Stimulated activated CD4-positive, alpha-beta T cell treated with anti-CD3 and anti-CD28 coated beads, Interleukin-12 subunit alpha, Interleukin-12 subunit beta, amount 100 ng/mL, for 4 hours (primary cell): Measurements from ENCODE around the gene DHRS3.
A peak's percentile ranks its signal among the peaks of the same experiment; 100 is the strongest.

Experiments
- DNase-seq: peaks from one replicate; pipeline ENCODE4 v3.0.0-alpha.2; 2020

The DHRS3 gene

DNA sequence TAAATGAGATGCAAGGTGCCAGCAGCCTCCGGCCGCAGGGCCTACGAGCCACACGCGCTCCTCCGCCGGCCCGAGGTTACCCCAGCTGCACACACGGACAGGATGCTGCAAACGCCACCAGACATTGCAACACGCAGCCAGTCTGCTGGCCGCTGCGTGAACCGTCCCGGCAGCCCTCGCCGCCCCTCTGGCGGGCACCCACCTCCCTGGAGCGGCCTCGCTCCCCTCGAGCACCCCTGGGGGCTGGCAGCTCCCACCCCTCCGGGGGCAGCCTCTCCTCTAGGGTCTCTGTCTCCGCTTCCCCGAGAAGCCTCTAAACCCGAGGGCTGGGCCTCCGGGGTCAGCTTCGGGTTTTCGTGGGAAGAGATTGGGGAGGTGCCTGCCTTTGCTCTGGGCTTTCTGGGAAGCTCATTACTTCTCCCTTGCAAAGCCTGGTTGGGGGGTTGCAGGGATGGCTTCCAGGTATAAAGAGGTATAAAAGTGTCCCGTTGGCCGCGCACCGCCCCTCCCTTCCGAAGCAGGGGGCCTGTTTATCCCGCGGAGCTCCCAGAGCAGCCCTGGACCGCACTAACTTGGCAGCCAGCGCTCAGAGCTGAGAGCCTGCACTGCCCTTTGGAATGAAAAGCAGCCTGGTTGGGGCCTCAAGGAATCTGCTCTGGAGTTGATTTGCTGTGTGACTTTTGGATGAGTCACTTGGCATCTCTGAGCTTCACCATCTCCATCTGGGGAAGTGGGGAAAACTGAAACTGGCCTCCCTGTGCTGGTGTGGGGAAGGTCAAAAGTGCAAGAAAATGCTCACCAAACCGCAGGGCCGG lies 21.8 kb downstream of the DHRS3 start:
- no peak for DNase-seq

DNA sequence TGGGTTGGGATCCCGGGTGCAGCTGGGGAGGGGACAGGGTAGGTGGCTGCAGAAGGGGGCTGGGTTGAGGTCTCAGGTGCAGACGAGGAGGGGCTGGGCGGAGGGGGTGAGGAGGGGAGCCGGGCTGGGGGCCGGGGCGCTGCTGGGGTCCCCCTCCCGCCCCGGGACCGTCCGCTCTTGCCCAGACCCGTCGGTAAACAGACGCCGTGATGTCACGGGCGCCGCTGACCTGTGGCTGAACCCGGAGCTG lies 22.3 kb downstream of the DHRS3 start:
- DNase-seq = no peak

DNA sequence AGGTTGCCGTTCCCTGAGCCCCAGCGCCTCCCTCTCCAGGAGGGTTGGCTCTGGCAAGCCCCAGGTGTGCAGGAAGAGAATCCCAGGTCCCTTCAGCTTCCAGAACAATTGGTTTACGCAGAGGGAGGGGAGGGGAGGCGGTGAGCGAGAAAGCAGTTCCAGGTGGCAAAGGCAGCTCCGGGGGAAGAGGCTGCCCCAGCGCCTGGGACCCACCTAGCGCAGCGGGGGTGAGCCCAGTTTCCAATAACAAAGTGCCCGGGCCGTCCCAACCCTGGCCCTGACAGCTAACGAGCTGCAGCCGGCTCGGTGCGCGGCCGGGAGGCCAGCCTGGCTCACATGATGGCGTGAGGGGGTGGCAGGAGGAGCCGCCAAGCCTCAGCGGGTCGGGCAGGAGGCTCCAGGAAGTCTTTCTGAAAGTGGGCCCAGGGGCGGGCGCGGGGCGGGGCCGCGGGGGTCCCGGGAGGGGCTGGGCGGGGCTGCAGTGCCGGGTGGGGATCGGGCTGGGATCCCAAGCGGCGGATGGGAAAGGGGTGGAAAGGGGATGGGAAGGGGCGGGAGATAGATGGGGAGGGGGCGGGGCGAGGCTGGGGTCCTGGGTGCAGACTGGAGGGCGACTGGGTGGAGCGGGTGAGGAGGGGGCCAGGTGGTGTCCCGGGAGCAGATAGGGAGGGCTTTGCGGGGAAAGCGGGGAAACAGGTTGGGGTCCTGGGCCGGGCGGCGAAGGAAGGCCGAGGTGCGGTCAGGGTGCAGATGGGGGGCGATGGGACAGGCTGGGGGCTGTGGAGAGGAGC lies 22.8 kb downstream of the DHRS3 start:
- peak; percentile 35 for DNase-seq

DNA sequence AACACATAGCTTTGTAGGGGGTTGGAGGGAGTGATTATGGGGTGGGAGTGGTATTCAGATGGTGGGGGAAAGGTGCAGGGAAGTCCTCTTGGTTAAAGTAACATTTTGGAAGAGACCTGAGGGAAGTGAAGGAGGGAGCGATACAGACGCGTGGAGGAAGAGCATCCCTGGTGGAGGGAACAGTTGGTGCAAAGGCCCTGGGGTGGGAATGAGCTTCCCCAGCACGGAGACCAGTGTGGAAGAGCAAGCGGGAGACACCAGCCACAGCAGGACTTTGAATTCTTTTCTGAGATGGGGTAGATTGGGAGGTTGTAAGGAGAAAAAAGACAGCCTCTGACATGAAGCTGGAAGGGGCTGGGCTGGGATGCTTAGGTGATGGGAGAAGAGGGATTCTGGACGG lies 23.5 kb downstream of the DHRS3 start:
- no peak for DNase-seq

DNA sequence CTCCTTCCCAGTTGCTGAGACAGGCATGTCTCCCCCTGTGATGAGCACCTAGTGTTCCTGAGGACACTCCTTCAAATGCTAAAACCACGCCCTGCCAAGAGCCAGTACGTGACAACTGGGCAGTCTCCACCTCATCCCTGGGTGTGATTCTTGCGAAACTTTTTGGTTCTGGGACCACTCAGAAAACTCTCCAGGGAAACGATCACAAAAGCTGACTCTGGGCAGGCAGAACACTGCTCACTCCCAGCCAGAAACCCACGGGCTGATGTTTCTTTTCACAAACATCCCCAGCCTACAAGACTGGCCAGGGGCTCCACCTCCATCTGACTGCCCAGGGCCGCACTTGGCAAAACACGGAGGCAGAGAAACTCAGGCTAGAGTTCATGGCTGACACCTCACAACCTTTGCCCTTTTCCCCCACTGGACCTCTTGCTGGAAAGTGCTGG lies 24.4 kb downstream of the DHRS3 start:
- DNase-seq = no peak

DNA sequence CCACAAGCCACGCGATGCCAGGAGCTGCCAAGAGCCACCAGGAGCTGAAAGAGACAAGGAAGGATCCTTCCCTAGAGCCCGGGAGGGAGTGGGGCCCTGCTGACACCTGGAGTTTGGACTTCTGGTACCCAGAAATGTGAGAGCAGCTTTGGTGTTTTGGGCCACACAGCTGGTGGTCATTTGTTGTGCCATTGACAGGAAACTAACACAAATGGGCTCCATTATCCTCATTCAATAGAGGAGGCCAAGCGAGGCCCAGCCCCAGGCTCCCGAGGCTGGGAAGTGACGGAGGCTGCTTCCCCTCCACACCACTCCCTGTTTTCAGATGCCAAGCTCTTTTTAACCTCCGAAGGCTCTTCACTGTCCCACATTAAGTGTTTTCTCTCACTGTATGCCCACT lies 25.5 kb downstream of the DHRS3 start:
- DNase-seq = no peak

DNA sequence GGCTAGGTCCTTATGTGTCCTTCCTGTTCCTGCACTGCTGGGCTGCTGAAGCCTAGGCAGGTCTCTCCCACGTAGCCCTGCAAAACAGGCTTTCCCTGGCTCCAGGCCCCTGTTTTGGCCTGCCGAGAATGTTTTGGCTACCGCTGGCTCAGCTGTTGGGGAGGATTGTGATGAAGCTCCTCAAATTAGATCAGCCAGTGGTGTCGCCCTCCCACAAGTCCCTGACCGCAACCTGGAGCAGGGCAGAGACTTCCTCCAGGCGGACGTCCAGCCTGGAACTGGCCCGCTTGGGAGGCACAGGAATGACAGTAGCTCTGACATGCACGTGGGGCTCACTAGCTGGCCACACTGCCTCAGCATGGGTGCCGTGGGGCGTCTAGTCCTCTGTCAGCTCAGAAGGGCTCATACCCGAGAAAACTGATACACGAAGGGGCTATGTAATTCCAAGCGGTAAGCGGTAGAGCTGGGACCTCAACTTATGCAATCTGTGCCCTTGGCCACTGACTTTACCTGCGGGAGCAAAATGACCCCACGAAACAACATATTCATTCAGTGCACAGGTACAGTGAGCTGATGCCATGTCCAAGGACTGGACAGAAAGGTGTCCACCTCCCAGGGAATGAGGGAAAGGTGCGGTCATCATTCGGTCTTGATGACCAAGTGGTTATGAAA lies 26.6 kb downstream of the DHRS3 start:
- no peak for DNase-seq

DNA sequence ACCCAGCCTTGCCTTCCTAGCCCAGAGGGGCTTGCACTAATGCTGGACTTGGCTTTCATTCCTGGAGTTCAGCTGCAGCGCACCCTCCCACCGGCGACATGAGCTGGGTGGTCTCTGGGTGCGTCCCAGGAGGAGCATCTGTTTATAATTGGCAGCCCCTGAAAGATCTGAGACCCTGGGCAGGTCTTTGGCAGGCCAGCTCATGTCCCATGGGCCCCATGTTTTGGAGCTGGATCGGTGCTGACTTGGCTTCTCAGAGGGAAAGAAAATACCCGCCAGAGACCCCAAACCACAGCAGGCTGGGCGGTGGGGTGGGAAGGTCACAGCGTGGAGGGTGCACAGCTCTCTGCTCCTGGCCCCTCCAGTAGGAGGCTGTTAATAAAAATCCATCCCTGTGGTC lies 29.3 kb downstream of the DHRS3 start:
- DNase-seq = no peak

DNA sequence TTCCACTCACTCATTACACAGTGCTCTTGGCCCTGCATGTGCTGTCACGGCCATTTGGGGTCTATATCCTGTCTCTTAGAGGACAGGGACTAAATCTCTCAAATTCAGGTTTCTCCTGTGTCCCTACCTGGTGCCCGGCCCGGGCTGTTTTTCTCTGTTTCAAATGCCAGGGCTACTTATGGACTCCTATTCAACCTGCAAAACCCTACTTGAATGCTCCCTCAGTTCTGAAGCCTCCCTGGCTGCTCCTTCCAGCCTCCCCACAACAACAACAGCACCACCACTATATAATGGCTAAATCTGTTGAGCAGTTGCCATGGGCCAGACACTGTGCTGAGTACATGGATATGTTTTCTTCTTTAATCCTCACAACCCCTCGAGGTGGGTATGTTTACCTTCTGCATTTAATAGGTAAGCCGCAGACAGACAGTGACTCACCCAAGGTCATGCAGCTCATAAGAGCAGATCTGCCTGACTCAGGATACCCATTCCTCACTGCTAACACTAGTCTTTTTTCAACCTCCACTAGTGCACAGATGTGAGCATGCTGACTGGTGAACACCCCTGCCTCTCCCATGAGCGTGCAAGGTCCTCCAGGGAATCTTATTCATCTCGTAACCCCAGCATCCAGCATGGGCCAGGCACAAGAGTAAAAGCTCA lies 29.9 kb downstream of the DHRS3 start:
- DNase-seq = no peak

DNA sequence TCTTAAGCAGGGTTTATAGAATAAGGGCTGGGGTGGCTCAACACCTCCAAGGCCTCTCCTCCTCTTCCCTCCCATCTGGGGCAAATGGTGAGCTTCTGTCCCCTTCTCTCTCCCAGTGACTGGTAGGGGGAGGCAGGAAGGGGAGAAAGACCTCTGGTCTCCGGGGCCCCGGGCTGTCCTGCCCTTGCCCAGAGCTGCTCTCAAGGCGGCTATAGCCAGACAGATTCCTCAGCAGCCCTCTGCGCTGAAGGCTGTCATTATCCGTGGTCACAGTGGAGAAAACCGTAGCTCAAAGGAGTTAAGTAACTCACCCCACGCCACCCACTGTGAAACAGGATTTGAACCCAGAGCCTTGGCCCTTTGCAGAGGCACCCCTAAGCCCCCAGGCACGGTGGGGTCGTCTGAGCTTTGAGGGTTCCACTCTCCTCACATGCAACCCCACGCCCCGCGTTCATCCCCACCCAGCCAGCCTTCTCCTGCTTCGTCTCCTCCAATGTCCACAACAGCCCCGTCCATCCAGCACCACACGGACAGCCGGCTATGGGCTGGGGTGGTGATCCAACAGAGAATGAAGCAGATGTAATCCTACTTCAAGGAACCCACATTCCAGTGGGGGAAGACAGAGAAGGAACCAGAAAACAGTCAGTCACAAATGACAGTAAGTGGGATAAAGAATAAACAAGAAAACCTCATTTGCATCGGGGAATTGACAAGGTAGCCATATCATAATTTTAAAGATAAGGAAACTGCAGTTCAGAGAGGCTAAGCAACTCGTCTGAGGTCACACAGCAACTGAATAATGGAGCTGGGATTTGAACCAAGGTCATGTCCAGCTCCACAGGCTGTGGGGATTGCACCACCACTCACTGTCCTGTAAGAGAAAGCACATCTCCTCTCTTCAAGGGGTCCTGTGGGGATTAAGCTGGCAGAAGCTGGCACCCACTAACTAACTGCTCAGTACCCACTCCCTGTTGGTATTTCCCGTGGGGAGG lies 31.8 kb downstream of the DHRS3 start:
- DNase-seq = no peak

DNA sequence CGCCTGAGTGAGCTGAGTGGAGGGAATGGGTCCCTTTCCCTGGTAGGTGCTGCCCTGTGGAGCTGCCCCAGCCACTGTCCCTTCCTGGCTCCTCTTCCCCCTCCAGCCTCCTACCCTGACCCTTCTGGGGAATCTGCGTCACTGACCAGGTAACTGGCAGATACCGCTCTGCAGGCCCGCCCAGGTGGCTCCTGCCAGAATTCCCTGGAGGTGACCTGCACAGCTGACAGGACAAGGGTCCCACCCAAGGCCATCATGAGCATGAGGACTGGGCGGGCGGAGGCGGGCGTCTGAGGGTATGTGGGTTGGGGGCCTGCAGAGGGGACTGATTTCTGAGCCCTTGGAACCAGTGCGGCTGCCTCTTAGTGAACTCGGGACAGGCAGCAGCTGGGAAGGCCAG lies 32.5 kb downstream of the DHRS3 start:
- no peak for DNase-seq

DNA sequence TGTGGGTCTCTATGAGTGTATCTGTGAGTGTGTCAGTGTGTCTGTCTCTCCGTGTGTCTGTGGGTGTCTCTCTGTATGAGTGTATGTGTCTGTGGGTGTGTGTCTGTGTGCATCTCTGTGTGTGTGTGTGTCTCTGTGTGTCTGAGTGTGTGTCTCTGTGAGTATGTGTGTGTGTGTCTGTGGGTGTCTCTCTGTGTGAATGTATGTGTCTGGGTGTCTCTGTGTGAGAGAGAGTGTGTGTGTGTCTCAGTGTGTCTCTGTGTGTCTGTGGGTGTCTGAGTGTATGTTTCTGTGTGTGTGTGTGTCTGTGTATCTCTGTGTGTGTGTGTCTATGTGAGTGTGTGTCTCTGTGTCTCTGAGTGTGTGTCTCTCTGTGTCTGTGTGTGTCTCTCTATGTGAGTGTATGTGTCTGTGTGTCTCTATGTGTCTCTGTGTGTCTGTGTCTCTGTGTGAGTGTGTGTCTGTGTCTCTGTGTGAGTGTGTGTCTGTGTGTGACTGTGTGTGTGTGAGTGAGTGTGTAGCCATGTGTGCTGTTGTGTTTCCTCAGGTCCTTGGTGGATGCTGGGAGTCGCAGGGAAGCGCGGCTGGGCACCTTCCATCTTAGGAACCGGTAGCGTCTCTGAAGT lies 33.0 kb downstream of the DHRS3 start:
- DNase-seq = no peak

DNA sequence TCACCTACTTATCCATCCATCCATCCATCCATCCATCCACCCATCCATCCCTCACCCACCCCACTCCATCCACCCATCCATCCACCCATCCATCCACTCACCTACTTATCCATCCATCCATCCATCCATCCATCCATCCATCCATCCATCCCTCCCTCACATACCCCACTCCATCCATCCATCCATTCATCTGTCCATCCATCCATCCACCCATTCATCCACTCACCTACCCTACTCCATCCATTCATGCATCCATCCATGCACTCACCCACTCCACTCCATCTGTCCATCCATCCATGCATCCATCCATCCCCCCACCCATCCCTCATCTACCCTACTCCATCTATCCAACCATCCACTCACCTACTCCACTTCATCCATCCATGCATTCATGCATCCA lies 34.5 kb downstream of the DHRS3 start:
- DNase-seq = no peak

DNA sequence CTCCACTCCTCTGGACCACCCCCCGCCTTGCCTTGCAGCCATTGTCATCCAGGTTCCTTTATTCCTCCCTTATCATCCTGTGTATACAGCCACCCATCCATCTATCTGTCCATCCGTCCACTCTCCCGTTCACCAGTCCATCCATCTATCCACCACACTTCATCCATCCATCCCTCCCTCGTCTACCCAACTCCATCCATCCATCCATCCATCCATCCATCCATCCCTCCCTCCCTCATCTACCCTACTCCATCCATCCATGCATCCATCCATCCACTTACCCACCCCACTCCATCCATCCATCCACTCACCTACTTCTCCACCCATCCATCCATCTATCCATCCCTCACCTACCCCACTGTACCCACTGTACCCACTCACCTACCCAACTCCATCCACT lies 35.4 kb downstream of the DHRS3 start:
- DNase-seq = no peak

DNA sequence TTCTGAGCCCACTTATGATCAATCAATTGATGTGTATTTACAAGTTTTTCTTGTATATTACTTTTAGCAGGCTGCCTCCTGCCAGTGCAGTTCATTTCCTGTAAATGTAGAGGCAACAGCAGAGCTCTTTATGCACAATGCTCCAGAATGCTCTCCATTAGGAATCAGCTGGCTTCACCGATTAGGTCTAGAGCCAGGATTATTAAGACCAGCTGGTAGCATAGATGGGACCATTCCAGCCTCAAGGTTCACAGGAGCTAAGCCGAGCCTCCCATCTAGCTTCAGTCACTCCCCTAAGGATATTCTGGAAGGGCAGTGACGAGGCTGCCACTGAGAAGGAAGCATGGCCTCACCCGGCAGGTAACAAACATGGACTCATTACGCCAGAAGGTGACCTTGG lies 36.8 kb downstream of the DHRS3 start:
- no peak for DNase-seq

DNA sequence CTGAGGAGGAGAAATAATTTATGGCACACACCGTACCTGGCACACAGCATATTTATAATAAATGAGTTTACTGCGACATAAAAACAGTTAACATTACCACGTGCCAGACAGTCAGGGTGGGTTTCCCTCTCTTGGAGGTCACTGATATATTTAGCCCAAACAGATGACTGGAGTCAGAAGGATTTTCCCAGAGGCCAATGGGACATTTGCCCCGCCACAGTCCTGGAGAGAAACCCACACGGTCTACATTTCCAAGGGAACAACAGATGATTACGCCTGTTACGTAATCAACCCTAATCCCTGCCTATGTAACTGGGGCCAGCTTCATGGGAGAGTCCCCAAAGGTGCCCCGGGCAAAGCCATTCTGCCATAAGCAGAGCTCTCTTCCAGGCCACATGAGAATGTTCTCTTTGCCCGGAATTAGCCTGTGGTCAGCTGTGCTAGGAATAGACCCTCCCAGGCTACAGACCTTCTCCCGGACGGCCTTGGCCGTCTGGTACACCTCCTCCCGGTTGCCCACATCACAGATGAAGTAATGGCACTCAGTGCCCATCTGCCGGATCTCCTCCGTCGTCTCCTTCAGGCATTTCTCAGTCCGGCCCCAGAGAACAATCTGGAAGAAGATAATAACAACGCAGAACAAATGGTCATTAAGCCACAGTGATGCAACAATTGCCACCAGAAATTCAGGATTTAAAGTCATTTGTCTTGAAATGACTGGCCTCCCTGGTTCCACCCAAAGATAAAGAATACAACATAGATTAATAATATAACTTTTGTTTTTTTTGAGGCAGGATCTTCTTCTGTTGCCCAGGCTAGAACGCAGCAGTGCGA lies 37.7 kb downstream of the DHRS3 start:
- DNase-seq = no peak

DNA sequence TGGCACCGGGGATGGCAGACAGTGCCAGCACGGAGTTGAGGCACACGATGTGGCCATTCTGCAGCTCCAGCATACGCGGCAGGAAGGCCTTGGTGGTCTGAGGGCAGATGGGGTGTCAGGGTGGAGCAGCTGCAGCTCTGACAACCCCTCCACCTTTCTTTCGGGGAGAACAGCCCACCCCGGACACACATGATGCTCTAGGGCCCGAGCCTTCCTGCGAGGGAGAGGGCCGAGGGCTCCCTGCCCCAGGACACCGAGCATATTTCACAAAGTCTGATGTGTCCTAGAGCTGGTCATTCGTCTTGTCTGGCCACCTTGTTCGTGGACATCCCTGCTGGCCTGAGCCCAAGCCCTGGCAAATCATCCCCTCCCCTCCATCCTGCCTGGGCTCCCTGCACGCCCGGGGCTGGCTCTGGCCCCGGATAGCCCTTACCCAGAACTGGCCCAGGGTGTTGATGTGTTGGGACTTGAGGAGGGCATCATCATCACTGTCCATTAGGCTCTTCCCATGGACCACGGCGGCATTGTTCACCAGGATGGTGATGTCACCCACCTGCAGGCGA lies 39.1 kb downstream of the DHRS3 start:
- DNase-seq = no peak

DNA sequence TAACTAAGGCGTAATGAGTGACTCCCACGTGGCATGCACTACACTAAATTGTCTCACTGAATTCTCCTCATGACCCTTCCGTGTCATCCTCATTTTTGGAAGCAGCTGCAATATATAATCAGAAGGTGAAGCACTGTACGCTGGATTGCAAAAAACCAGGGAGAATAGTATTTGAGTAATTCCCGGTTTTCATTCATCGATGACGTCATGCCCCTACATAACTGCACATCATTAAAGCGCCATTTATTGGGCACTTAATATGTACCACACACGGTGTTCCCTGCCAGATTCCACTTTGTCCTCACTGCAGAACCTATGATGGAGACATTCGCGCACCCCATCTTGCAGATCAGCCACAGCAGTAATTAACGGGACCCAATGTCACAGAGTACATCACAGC lies 41.0 kb downstream of the DHRS3 start:
- no peak for DNase-seq

DNA sequence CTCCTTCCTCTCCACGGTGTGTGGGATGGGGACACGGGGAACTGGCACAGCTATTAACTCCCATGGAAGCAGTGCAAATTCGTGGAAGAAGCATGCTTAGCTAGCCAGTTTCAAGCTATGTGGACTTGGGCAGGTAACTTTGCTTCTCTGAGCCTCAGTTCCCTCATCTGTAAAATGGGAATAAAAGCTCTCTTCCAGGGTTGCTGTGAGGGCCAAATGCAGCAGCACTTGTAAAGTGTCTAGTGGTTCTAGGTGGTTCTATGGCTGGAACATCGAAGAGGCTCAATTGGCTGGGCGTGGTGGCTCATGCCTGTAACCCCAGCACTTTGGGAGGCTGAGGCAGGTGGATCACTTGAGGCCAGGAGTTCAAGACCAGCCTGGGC lies 43.3 kb downstream of the DHRS3 start:
- no peak for DNase-seq

DNA sequence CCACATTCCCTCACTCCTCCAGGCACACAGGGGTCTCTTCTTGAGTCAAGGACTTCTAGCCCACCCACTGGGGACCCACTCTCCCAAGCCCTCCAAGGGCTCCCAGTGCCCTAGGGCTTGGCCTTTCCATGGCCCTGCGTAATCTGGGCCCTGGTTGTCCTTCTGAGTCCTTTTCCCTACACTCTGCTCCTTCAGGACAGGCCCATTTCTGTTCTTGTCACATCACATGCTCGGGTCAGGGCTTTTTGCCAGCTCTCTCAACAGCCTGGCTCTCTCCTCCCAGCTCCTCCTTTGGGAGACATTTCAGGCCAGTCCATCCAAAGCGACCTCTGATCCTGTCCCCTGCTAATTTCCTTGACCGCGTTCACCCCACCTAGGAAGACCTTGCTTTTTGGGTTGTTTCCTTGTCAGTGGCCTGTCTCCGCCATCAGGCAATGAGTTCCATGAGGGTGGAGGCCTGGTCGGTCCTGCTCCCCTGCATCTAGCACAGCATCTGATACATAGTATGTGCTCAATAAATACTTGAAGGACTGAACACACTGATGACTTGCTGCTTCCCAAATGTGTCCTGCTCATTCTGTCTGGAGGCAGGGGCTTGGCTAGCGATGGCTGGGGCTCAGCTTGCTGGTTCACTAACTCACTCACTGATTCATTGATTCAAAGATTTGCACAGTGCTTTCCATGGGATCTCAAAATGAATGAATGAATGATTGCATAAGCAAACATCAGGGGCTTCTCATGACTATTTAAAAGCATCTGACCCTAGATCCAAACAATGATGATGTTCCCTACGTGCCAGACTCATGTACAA lies 44.8 kb downstream of the DHRS3 start:
- no peak for DNase-seq
